ENCODE data around the gene MAPK14.
"Not testable (repeated sequence)": the region's sequence is repeated elsewhere in the genome, so short reads cannot be mapped to it uniquely, and the experiment has no call there.

MAPK14 gene

GRCh38 chr6:36116066-36116864 is 88.7 kb downstream of the MAPK14 start:
- no peak for DNase-seq
- in situ Hi-C loops (cut with HindIII; ENCODE audit: low pct_ligation_motif_present, low pct_unique_long_range_greater_than_20kb, low sequenced_read_pairs), result no loop called here

- in situ Hi-C loops (cut with HindIII; ENCODE audit: low pct_ligation_motif_present, low pct_unique_long_range_greater_than_20kb, low sequenced_read_pairs), result no loop called here
These were observed 89.3 kb downstream of the MAPK14 start for GRCh38 chr6:36116943-36117342.

GRCh38 chr6:36117658-36118549 is 90.3 kb downstream of the MAPK14 start:
- no peak for DNase-seq
- in situ Hi-C loops (cut with HindIII; ENCODE audit: low pct_ligation_motif_present, low pct_unique_long_range_greater_than_20kb, low sequenced_read_pairs), result no loop called here

More at GRCh38 chr6:36116943-36117342, 89.3 kb downstream of the MAPK14 start:
- DNase-seq, result no peak

- DNase-seq, result no peak
These were observed 91.0 kb downstream of the MAPK14 start for GRCh38 chr6:36118550-36119107.

GRCh38 chr6:36119209-36119608 is 91.6 kb downstream of the MAPK14 start:
- in situ Hi-C loops (cut with HindIII; ENCODE audit: low pct_ligation_motif_present, low pct_unique_long_range_greater_than_20kb, low sequenced_read_pairs), result no loop called here
- DNase-seq, result no peak

More at GRCh38 chr6:36118550-36119107, 91.0 kb downstream of the MAPK14 start:
- in situ Hi-C loops (cut with HindIII; ENCODE audit: low pct_ligation_motif_present, low pct_unique_long_range_greater_than_20kb, low sequenced_read_pairs), result no loop called here

- DNase-seq, result no peak
- in situ Hi-C loops (cut with HindIII; ENCODE audit: low pct_ligation_motif_present, low pct_unique_long_range_greater_than_20kb, low sequenced_read_pairs), result no loop called here
These were observed 92.4 kb downstream of the MAPK14 start for GRCh38 chr6:36120018-36120417.

GRCh38 chr6:36120539-36120938 is 92.9 kb downstream of the MAPK14 start:
- no peak for DNase-seq
- in situ Hi-C loops (cut with HindIII; ENCODE audit: low pct_ligation_motif_present, low pct_unique_long_range_greater_than_20kb, low sequenced_read_pairs), result no loop called here

- in situ Hi-C loops (cut with HindIII; ENCODE audit: low pct_ligation_motif_present, low pct_unique_long_range_greater_than_20kb, low sequenced_read_pairs), result no loop called here
- DNase-seq, result peak; percentile 28
These were observed 93.6 kb downstream of the MAPK14 start for GRCh38 chr6:36120979-36121786.

GRCh38 chr6:36121787-36122494 is 94.3 kb downstream of the MAPK14 start:
- in situ Hi-C loops (cut with HindIII; ENCODE audit: low pct_ligation_motif_present, low pct_unique_long_range_greater_than_20kb, low sequenced_read_pairs), result no loop called here

GRCh38 chr6:36122495-36123269 is 95.1 kb downstream of the MAPK14 start:
- no peak for DNase-seq
- in situ Hi-C loops (cut with HindIII; ENCODE audit: low pct_ligation_motif_present, low pct_unique_long_range_greater_than_20kb, low sequenced_read_pairs), result no loop called here

More at GRCh38 chr6:36121787-36122494, 94.3 kb downstream of the MAPK14 start:
- DNase-seq, result no peak

- DNase-seq, result peak; percentile 81
- in situ Hi-C loops (cut with HindIII; ENCODE audit: low pct_ligation_motif_present, low pct_unique_long_range_greater_than_20kb, low sequenced_read_pairs), result no loop called here
These were observed 95.9 kb downstream of the MAPK14 start for GRCh38 chr6:36123270-36124139.

GRCh38 chr6:36124346-36124745 is 96.7 kb downstream of the MAPK14 start:
- in situ Hi-C loops (cut with HindIII; ENCODE audit: low pct_ligation_motif_present, low pct_unique_long_range_greater_than_20kb, low sequenced_read_pairs); DNase-seq: not testable (repeated sequence)

GRCh38 chr6:36124881-36125280 is 97.3 kb downstream of the MAPK14 start:
- no peak for DNase-seq
- in situ Hi-C loops (cut with HindIII; ENCODE audit: low pct_ligation_motif_present, low pct_unique_long_range_greater_than_20kb, low sequenced_read_pairs), result no loop called here

GRCh38 chr6:36125575-36125974 is 98.0 kb downstream of the MAPK14 start:
- no peak for DNase-seq
- in situ Hi-C loops (cut with HindIII; ENCODE audit: low pct_ligation_motif_present, low pct_unique_long_range_greater_than_20kb, low sequenced_read_pairs), result no loop called here

GRCh38 chr6:36126121-36126520 is 98.5 kb downstream of the MAPK14 start:
- no peak for DNase-seq
- in situ Hi-C loops (cut with HindIII; ENCODE audit: low pct_ligation_motif_present, low pct_unique_long_range_greater_than_20kb, low sequenced_read_pairs), result no loop called here

All from ACHN (cell line).